GM19467 (cell line): ENCODE data around the gene USPL1.

Experiments
- ATAC-seq: cut with Tn5 transposase; IDR thresholded peaks from one replicate; pipeline ENCODE4 v1.9.1; 2021; ENCODE audit warnings: mild to moderate bottlenecking, moderate library complexity; ENCODE audit not compliant: unreplicated experiment

USPL1 gene

DNA sequence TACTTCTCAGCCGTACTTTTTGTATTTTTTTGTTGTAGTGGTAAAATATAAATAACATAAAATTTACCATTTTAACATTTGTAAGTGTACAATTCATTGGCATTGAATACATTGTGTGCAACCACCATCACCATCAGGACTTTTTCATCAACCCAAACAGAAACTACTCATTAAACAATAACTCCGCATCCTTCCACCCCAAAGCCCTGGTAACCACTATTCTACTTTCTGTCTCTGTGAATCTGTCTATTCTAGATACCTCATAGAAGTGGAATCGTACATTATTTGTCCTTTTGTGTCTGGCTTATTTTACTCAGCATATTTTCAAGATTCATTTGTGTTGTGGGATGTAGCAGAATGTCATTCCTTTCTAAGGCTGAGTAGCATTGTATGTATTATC lies 38.5 kb downstream of the USPL1 start:
- no peak for ATAC-seq

DNA sequence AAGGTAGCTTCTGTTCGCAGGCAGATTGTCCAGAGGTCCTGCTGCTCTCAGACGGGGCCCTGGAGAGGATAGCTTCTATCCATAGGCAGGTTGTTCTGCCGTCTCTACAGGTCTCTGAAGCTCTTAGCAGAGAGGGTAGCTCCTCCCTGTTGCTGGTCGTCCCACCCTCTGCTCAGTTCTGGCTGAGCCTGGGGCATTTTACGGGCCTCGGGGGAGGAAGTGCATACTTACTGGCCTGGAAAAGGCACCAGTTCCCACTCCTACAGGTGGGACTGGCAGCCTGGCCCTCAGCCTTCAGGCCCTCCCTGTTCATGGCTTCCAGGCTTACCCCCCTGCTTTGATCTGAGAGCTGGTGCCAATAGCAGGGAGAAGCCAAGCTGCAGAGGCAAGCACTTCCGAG lies 42.3 kb downstream of the USPL1 start:
- ATAC-seq = no peak

DNA sequence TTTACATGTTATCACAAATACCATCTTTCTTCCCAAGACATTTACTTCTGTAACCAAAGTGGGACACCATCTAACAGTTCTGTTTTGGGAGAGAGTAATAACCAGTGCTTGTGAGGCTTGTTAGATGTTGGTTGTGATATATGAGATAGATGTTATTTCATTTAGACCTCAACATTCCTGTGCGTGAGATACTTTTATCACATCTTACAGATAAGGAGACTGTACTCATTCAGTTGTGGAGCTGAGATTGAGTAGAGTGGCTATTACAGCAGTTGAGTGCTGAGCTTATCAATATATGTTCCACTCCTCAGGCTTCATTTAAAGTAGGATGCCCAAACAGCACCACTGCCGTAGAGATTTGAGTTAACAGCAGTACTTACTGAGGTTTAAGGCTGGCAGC lies 43.1 kb downstream of the USPL1 start:
- ATAC-seq = no peak

DNA sequence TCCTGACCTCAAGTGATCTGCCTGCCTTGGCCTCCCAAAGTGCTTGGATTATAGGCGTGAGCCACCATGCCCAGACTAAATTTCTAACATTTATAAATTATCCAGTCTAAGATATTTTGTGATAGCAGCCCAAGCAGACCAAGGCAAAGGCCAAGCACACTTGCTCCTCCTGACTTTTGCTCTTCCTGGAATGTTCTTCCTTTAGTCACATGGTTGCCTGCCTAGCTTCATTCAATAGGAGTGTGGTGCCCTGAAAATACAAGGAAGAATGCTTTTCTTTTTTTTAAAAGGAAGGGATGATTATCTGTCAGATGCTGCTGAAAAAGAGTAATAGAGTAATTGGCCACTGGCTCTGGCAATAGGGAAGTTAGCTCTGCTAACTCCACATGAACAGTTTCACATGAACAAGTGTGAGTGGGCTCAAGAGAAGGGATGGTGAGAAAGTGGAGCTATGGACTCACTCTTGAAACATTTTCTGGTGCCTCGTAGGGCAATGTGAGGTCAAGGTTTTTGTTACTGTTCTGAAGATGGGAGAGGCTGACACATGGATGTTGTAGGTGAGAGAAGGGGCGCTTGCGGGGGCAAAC lies 47.1 kb downstream of the USPL1 start:
- ATAC-seq = no peak

DNA sequence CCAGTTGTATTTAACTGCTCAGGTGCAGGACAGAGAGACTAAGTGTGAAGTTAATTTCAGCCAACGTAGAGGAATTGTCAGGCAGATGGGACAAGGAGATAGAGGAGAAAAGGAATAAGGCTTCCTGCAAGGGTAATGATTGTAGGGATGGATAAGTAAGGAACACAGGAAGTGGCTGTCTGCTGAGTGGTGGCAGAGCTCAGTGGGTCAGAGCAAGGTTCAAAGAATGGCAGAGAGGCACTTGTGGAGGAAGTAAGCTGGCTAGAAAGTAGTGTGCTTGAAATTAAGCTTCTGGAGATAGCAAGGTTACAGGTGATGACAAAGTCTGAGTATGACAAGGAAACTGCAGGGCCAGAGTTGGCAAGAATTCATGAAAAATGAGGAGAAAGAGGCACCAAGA lies 47.9 kb downstream of the USPL1 start:
- no peak for ATAC-seq

DNA sequence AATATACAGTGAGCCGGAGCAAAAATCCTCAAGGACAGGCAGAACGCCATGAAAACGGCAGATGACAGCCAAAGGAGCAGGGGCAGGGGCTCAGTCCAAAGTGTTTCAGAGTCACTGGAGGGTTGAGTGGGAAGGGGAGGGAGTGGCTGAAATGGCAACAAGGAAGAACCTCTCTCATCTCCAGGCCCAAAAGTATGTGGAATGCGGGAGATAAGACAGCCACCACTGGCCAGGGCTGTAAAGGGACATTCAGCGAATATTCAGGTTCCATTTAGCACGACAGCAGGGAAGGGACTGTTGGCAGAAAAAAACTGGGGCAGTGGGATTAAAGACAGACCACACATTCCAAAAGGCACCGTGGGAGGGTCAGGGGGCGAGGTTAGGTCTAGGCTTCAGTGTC lies 48.4 kb downstream of the USPL1 start:
- no peak for ATAC-seq

DNA sequence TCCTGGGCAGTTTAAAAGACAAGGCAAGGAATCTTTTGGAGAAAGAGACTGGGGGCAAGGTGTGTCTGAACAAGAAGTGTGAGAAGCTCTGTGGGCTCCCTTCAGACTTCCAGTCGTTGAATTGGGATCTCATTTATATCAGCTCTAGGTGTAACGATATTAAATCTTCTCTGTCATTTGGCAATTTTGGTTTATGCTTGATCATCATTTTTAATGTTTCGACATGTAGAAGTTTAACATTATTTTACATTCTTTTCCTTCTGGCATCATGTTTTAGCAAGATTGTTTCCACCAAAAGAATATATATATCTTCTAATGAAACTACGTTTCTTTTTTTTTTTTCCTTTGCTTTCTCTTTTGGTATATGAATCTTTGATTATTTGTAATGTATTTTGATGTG lies 49.3 kb downstream of the USPL1 start:
- no peak for ATAC-seq

DNA sequence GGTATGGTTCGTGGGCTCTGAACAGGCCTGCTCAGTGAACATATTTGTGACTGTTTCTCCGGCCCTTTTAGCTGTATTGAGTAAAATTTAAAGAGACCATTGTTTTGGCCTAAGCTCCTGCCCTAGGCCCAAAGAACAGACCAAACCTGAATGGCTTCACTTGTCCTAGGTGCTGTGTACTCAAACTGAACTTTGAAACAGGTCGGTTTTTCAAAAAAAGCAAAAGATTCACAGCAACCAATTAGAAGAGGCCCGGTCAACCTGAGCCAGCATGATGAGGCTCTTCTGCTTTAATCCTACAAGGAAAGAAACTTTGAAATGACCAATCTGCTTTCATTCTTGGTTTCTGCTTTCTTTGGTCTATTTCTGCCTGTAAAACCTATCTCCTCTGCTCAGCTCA lies 50.6 kb downstream of the USPL1 start:
- no peak for ATAC-seq

DNA sequence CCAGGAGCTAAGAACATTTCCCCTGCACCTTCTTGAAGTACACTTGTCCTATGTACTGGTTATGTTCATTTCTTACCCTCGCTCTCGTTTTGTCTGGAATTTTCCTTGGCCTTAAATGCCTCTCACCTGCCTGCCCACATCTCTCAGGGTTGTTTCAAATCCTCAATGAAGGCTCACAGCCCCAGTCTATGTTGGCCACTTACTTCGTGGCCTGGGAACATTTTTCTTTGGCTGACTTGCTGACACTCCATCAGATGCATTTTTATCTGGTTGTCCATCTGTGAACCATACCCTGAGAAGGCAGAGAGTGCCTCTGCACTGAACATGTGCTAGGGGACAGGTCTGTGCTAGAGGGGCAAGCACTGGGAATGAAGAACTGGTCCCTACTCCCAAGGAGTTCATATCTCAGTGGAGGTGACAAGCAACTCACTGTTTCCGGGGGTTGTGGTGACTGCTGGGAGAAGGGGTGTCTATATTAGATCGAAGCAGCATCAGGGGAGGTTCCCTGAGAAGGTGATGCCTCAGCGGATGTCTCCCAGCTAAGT lies 53.6 kb downstream of the USPL1 start:
- ATAC-seq = no peak

DNA sequence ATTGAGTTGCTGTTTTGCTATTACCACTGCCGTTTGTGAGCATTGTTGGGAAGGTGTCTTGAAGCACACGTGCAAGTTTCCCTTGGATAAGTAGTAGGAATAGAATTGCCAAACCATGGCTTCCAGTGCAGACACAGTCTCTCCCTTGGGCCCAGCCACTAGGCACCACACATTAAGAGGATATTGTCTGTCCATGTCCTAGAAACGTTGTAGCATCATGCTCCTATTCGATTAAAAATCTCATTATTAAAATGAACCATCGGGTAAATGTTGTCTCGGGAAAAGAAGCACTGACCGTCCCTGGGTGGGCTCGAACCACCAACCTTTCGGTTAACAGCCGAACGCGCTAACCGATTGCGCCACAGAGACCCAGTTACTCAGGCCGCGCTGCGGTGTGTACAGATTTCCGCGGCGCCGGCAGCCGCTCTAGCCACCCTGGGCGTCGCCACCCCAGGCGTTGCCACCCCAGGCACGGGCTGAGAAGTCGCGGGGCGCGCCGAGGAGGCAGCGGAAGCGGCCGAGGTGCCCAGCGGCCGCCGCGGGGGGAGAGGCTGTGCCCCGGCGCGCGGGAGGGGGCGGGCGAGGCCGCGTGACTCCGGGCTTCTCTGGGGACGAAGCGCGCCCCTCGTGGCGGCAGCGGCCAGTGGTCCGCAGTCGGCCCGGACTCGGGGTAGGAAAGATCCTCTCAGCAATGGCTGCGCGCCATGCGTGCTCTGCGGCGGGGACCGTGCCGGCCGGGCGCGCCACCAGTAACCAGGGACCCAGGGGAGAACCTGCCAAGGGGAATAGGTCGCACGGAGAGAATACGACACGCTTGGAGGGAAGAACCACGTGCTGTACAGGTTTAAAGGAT lies 56.2 kb downstream of the USPL1 start:
- ATAC-seq = peak; percentile 90

DNA sequence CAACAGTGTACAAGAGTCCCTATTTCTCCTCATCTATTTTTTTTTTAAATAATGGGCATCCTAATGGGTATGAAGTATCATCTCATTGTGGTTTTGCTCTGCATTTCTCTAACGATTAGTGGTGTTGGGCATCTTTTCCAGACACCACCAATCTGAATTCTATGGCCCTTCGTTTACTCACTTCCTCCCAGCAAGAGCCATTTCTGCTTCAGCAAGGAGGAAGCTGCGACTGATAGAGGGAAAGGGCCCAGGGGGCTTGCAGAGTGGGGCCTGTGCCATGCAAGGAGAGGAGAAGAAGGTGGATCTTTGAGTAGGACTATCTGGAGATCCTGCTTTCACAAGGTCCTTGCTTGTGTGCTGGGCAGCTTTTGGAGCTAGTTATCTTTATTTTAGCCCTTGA lies 58.0 kb downstream of the USPL1 start:
- no peak for ATAC-seq

DNA sequence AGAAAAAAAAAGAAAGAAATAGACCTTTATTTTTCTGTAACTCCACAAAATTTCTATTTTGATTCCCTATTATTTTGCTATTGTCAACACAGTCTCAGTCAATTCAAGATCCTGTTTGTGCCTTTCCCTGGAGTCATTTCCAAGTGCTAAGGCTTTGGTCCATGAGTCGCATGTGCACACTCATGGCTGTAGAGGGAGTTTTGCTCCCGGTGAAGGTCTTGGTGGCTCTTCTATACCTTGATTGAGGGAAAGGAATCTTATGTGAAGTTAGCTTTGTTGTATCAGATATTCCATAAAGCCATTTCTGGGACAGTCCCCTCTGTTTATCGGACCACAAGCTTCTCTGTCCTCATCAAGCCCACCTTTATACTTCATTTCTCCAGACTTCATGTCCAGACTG lies 59.0 kb downstream of the USPL1 start:
- no peak for ATAC-seq

DNA sequence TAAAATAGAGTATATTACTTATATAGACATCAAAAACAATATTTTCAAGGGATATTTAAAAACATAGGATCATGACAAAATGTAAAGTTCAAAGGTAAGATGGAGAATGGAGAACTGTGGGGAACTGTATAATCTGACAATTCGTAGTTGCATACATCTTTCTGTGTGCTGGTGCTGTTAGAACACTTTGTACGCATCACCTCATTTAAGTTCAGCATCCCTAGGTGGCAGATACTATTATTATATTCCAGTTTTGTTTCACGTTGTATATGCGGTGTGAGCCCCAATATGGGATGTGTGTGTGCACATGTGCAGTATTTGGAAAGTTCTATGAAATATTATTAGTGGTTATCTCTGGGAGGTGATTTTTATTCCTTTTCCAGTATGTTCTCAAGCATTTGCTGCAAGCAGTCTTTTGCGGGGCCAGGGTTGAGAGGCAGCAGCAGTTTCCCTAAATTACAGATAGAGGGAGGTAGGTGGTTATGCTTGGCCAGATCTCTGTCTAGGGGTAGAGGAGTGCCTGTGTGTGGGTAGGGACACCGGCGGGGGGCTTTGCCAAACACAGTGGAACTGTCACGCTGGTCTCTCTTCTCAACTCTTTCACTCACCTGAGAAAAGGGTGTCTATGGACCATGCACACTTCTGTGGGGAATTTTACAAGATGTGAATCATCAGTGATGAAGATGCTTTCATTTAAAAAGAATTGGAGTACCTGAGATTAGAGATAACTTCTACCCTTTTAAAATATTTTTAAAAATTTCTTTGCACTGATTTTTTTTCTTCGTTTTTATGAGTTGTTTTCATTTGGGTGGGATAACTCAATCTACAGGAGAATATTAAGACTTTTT lies 62.0 kb downstream of the USPL1 start:
- no peak for ATAC-seq

DNA sequence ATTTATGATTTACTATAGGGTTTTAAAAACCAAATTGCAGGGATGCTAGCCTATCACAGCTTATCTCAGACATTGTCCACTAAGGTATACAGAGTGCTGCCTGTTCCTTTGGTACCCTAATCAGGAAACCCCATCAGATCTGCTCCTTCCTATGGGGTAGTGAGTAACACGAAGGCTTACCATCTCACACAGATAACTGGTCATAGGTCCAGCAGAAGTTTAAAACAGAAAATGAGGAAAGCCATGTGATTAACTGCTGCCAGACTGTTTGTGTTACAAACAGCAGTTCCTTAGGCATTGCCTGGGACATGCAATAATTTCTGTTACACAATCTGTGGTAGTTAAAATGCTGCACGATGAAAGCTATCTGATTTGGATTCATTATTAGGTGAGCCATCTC lies 64.1 kb downstream of the USPL1 start:
- ATAC-seq = no peak

DNA sequence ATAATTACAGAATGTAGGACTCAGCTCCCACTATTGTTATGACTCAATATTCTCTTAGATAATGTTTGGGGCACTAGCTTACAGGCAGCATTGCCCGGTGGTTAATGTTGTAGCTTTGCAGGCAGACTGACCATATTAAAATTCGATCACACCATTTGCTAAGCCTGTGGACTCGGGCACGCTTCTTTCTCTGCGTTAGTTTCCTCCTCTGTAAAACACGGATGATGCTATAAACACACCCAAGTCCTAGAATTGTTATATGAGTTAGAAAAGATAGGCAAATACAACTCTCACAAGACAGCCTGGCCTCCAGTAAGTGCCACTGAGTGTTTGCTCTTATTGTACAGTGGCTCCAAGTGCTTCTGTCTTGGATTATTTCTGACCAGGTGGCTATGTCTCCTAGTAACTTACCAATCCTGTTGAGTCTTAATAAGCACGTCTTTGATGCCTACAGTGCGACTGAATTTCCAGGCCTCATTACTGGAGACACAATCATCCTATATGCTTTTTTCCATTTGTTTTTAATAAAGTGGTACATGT lies 67.7 kb downstream of the USPL1 start:
- ATAC-seq = no peak

DNA sequence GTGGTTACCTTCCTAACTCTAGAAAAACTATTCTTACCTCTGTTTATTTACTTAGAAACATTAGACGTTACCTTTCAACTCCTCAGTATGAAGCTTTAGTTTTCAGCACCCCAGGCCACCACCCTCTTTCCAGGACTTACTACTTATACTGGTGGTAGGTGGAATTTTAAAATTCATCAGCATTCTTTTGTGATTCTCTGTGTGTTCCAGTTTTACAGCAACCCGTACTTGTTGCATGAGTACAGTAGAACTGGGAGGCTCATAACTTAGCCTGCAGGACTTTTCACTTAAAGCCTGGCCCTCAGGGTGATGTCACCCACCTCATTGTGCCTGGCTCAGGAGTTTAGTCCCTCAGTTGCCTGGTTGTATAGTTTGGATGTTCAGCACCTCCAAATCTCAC lies 68.3 kb downstream of the USPL1 start:
- no peak for ATAC-seq

DNA sequence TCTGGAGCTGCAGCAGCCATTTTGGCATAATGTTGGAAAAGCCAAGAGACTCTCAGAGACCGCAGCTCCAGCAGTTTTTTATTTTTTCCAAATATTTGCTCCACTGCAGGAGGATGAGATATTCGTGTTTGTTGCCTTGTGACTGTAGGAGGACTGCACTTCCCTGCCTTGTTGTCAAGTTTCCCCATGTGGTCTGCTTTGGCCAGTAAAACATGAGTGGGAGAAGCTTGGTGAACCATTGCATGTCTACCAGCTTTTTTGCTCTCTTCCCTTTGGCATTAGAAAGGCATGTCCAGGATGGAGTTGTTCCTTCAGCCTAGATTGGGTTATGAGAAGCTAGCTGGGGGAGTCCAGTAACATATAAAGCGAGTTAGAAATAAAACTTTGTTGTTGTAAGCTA lies 69.9 kb downstream of the USPL1 start:
- ATAC-seq = no peak

DNA sequence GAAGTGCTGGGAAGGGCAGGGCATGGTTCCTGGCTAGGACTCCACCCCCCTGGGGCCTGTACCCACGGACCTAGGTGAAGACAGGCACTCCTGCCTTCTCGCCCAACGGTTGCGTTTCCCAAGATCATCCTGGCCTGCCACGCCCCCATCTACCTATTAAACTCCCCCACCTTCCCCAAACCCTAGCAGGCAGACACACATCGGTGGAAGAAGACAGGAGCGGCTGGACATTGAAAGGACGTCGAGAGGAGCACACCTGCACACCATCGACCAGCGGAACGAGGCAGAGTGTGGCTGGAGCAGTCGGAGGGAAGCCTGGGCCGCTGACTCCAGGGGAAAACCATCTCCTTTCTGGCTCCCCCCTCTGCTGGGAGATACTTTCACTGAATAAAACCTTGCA lies 72.0 kb downstream of the USPL1 start:
- no peak for ATAC-seq

DNA sequence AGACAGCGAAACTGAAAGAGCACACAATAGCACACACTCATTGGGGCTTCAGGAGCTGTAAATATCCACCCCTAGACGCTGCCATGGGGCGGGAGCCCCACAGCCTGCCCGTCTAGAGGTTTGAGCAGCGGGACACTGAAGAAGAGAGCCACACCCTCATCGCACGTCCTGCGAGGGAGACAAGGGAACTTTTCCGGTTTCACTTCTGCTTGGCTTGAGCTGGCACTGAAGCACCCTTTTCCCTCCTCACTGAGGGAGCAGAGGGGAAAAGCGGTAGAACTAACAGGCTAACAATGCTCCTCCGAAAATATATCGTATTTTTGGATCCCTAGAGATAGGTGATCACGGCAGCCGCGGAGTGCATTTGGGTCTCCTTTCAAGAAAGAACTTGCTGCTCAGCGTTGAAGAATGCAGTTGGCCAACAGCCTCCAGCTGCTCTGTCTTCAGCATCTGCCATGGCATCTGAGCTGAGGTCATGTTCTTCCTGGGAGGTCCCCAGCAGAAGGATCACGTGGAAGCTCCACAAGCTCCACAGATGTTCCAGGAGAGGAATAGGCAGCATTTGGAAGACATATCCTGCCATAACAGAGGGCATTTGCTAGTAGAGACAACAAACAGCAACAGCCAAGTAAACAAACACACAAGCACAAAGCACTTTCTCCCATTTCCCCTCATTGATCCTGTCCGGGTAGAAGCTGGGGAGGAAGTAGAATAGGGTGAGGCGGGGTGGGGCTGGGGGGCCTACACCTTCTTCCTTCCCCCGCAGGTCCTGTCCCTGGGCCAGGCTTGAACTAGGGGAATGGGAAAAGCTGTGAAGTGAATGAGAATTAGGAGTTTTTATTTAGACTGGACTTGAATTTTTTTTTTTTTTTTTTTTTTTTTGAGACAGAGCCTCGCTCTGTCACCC lies 72.8 kb downstream of the USPL1 start:
- no peak for ATAC-seq

DNA sequence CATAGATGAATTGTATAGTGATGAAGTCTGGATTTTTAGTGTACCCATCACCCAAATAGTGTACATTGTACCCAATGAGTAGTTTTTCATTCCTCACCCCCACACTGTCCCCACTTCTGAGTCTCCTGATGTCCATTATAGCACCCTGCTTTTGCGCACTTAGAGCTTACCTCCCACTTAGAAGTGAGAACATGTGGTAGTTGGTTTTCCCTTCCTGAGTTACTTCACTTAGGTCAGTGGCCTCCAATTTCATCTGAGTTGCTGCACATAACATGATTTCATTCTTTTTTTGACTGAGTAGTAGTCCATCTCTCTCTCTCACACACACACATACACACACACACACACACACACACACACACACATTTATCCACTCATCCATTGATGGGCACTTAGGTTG lies 74.4 kb downstream of the USPL1 start:
- no peak for ATAC-seq
